Trophoblast cell (in vitro differentiated cells and primary cell): ENCODE results near the gene PODXL.

ENCODE experiments used
- DNase-seq, 2 donors: peaks; one replicate each; pipeline ENCODE4 v3.0.0-alpha.2; 2016
- H2AFZ ChIP-seq: 2 replicates; pipeline ENCODE4 v1.6.1; 2013; ENCODE audit warnings: low read length, moderate library complexity, mild to moderate bottlenecking; ENCODE audit not compliant: insufficient read depth, poor library complexity
- H2AK5ac ChIP-seq: 2 replicates; pipeline ENCODE4 v1.6.1; 2013; ENCODE audit warnings: mild to moderate bottlenecking, low read length
- H2BK120ac ChIP-seq: 2 replicates; pipeline ENCODE4 v1.6.1; 2013; ENCODE audit warnings: low read length, mild to moderate bottlenecking, moderate library complexity; ENCODE audit not compliant: insufficient read depth, poor library complexity
- H2BK12ac ChIP-seq: 2 replicates; pipeline ENCODE4 v1.6.1; 2013; ENCODE audit warnings: mild to moderate bottlenecking, low read length, moderate library complexity
- H2BK5ac ChIP-seq: 2 replicates; pipeline ENCODE4 v1.6.1; 2013; ENCODE audit warnings: low read length, low read depth, moderate library complexity, mild to moderate bottlenecking; ENCODE audit not compliant: poor library complexity
- H3K14ac ChIP-seq: 2 replicates; pipeline ENCODE4 v1.6.1; 2013; ENCODE audit warnings: mild to moderate bottlenecking, low read length
- H3K18ac ChIP-seq: 2 replicates; pipeline ENCODE4 v1.6.1; 2013; ENCODE audit warnings: mild to moderate bottlenecking, low read length
- H3K23ac ChIP-seq: 2 replicates; pipeline ENCODE4 v1.6.1; 2013; ENCODE audit warnings: low read length
- H3K27ac ChIP-seq: 2 replicates; pipeline ENCODE4 v1.5.1; 2013; ENCODE audit warnings: low read depth, mild to moderate bottlenecking, inconsistent platforms, low read length, moderate library complexity
- H3K27me3 ChIP-seq: 2 replicates; pipeline ENCODE4 v1.6.1; 2013; ENCODE audit warnings: inconsistent platforms, mild to moderate bottlenecking, low read length, moderate library complexity; ENCODE audit not compliant: insufficient read depth
- H3K36me3 ChIP-seq, 2 experiments: 1 replicate in 1 of 2; 2 replicates in 1 of 2; pipeline ENCODE4 v1.6.1; 2013; ENCODE audit warnings: low read length in 2 of 2, mild to moderate bottlenecking in 2 of 2, moderate library complexity in 1 of 2; ENCODE audit not compliant: insufficient read depth in 2 of 2, control insufficient read depth in 1 of 2
- H3K4ac ChIP-seq: 2 replicates; pipeline ENCODE4 v1.6.1; 2013; ENCODE audit warnings: low read depth, mild to moderate bottlenecking, low read length, moderate library complexity
- H3K4me1 ChIP-seq, 2 experiments: 1 replicate in 1 of 2; 2 replicates in 1 of 2; pipeline ENCODE4 v1.6.1; 2013; ENCODE audit warnings: low read length in 2 of 2, mild to moderate bottlenecking in 2 of 2, moderate library complexity in 1 of 2; ENCODE audit not compliant: insufficient read depth in 2 of 2, control insufficient read depth in 1 of 2
- H3K4me2 ChIP-seq: 2 replicates; pipeline ENCODE4 v1.6.1; 2013; ENCODE audit warnings: inconsistent platforms, mild to moderate bottlenecking, low read length, moderate library complexity
- H3K4me3 ChIP-seq: 2 replicates; pipeline ENCODE4 v1.5.1; 2013; ENCODE audit warnings: mild to moderate bottlenecking, low read depth, low read length, inconsistent platforms
- H3K79me1 ChIP-seq: one replicate; pipeline ENCODE4 v1.6.1; 2013; ENCODE audit warnings: low read length
- H3K79me2 ChIP-seq: 2 replicates; pipeline ENCODE4 v1.6.1; 2013; ENCODE audit warnings: low read length, mild to moderate bottlenecking; ENCODE audit not compliant: control insufficient read depth, insufficient read depth, poor library complexity
- H3K9ac ChIP-seq: 2 replicates; pipeline ENCODE4 v1.6.1; 2013; ENCODE audit warnings: mild to moderate bottlenecking, low read length
- H3K9me3 ChIP-seq: 2 replicates; pipeline ENCODE4 v1.6.1; 2013; ENCODE audit warnings: low read depth, mild to moderate bottlenecking, control low read depth, inconsistent platforms, low read length; ENCODE audit not compliant: insufficient read depth
- H4K12ac ChIP-seq: 2 replicates; pipeline ENCODE4 v1.6.1; 2013; ENCODE audit warnings: low read depth, mild to moderate bottlenecking, low read length, moderate library complexity
- H4K8ac ChIP-seq: 2 replicates; pipeline ENCODE4 v1.6.1; 2013; ENCODE audit warnings: low read depth, mild to moderate bottlenecking, low read length, moderate library complexity
- H4K91ac ChIP-seq: one replicate; pipeline ENCODE4 v1.6.1; 2013; ENCODE audit warnings: low read depth, mild to moderate bottlenecking, low read length, moderate library complexity
- WGBS: extraction: QIAGEN DNeasy Blood & Tissue Kit; methylation state at CpG from one replicate; pipeline ENCODE4 v1.1.7; 2013; ENCODE audit warnings: missing lambda C conversion rate; ENCODE audit not compliant: insufficient read length, insufficient coverage; ENCODE audit errors: extremely low coverage; 5-methylcytosine and 5-hydroxymethylcytosine counted together

PODXL gene

GRCh38 chr7:131503639-131504038, 52.8 kb downstream of the PODXL start:
- H3K79me2 ChIP-seq, result no peaks in the 10 kb centered on the region
- H2BK5ac ChIP-seq, result no peak overlapping the region
- H3K4me3 ChIP-seq, result no peak overlapping the region
- no peak overlapping the region for H3K18ac ChIP-seq
- H4K8ac ChIP-seq, result no peak overlapping the region
- no peak overlapping the region for H4K12ac ChIP-seq
- no peaks in the 10 kb centered on the region for H3K79me1 ChIP-seq
- no peak overlapping the region for H2BK120ac ChIP-seq
- DNase-seq, result no peak
- H3K27me3 ChIP-seq, result no peaks in the 10 kb centered on the region
- no peak overlapping the region for H4K91ac ChIP-seq
- H2AK5ac ChIP-seq, result no peak overlapping the region
- no CpG with 5 or more reads among the region's 6 CpGs for WGBS
- no peak overlapping the region for H2BK12ac ChIP-seq
- H3K27ac ChIP-seq, result no peak overlapping the region
- H3K9me3 ChIP-seq, result no peaks in the 10 kb centered on the region
- H3K4ac ChIP-seq, result no peak overlapping the region
- H2AFZ ChIP-seq, result no peak overlapping the region
- H3K4me2 ChIP-seq, result no peak overlapping the region
- no peak overlapping the region for H3K14ac ChIP-seq
- H3K23ac ChIP-seq, result no peak overlapping the region
- no peak overlapping the region for H3K9ac ChIP-seq
- no peaks in the 10 kb centered on the region for H3K4me1 ChIP-seq
- H3K36me3 ChIP-seq, result peaks cover 51 to 64% of the 10 kb centered on the region in 2 experiments

GRCh38 chr7:131502810-131503508, 53.5 kb downstream of the PODXL start:
- Histone ChIP-seq H3K9ac (no peak overlapping the region), H3K14ac (no peak overlapping the region), H2AK5ac (no peak overlapping the region), H3K4me3 (peak overlapping the region; percentile 28), H2BK120ac (no peak overlapping the region), H3K79me1 (no peaks in the 10 kb centered on the region), H3K27ac (no peak overlapping the region), H3K4ac (no peak overlapping the region), H2BK5ac (no peak overlapping the region), H4K12ac (no peak overlapping the region), H3K79me2 (no peaks in the 10 kb centered on the region), H3K36me3 (peaks cover 51 to 63% of the 10 kb centered on the region in 2 experiments), H2AFZ (no peak overlapping the region), H3K27me3 (no peaks in the 10 kb centered on the region), H3K9me3 (no peaks in the 10 kb centered on the region), H3K18ac (no peak overlapping the region), H3K23ac (no peak overlapping the region), H4K8ac (no peak overlapping the region), H2BK12ac (no peak overlapping the region), H3K4me1 (no peaks in the 10 kb centered on the region), H4K91ac (no peak overlapping the region), H3K4me2 (no peak overlapping the region)
- no CpG with 5 or more reads among the region's 9 CpGs for WGBS
- DNase-seq, result no peak

- no peak overlapping the region for H3K4me2 ChIP-seq
- WGBS, result no CpG with 5 or more reads among the region's 14 CpGs
- H3K9me3 ChIP-seq, result no peaks in the 10 kb centered on the region
- DNase-seq, result no peak
- H2BK5ac ChIP-seq, result no peak overlapping the region
- H2AFZ ChIP-seq, result no peak overlapping the region
- no peak overlapping the region for H3K4ac ChIP-seq
- H2AK5ac ChIP-seq, result no peak overlapping the region
- no peak overlapping the region for H4K91ac ChIP-seq
- H3K4me3 ChIP-seq, result no peak overlapping the region
- no peak overlapping the region for H2BK12ac ChIP-seq
- no peak overlapping the region for H4K12ac ChIP-seq
- no peak overlapping the region for H2BK120ac ChIP-seq
- no peak overlapping the region for H3K23ac ChIP-seq
- no peaks in the 10 kb centered on the region for H3K27me3 ChIP-seq
- no peaks in the 10 kb centered on the region for H3K79me1 ChIP-seq
- no peak overlapping the region for H4K8ac ChIP-seq
- H3K14ac ChIP-seq, result no peak overlapping the region
- no peak overlapping the region for H3K27ac ChIP-seq
- H3K18ac ChIP-seq, result no peak overlapping the region
- H3K79me2 ChIP-seq, result no peaks in the 10 kb centered on the region
- no peaks in the 10 kb centered on the region for H3K4me1 ChIP-seq
- no peak overlapping the region for H3K9ac ChIP-seq
- peaks cover 51 to 64% of the 10 kb centered on the region in 2 experiments for H3K36me3 ChIP-seq
These were observed 54.3 kb downstream of the PODXL start for GRCh38 chr7:131501930-131502685.

GRCh38 chr7:131501422-131501821, 55.0 kb downstream of the PODXL start:
- Histone ChIP-seq H3K23ac (no peak overlapping the region), H3K36me3 (peaks cover 47 to 58% of the 10 kb centered on the region in 2 experiments), H3K9me3 (no peaks in the 10 kb centered on the region), H2BK120ac (no peak overlapping the region), H2AFZ (no peak overlapping the region), H4K12ac (no peak overlapping the region), H3K79me2 (no peaks in the 10 kb centered on the region), H3K4me1 (no peaks in the 10 kb centered on the region), H3K9ac (no peak overlapping the region), H3K4me3 (no peak overlapping the region), H3K14ac (no peak overlapping the region), H3K4ac (no peak overlapping the region), H2BK12ac (no peak overlapping the region), H2BK5ac (no peak overlapping the region), H3K18ac (no peak overlapping the region), H3K4me2 (no peak overlapping the region), H3K27ac (no peak overlapping the region), H4K91ac (no peak overlapping the region), H2AK5ac (no peak overlapping the region), H3K27me3 (no peaks in the 10 kb centered on the region), H4K8ac (no peak overlapping the region), H3K79me1 (no peaks in the 10 kb centered on the region)
- no CpG with 5 or more reads among the region's 3 CpGs for WGBS
- no peak for DNase-seq
